MM.1S (cell line): Measurements from ENCODE around the gene FA2H.

Experiments
- EZH2 ChIP-seq: fragments of 300-600 bp; sonication (generic); optimal IDR thresholded peaks from 2 replicates; pipeline ENCODE3; 2017; ENCODE audit warnings: low read depth, mild to moderate bottlenecking, antibody characterized with exemption, low read length, mixed read lengths
- EZH2phosphoT487 ChIP-seq: fragments of 300-600 bp; sonication (generic); IDR thresholded peaks from 2 replicates; pipeline ENCODE4 v1.6.1; 2018; ENCODE audit warnings: antibody characterized with exemption, low read length
- TF ChIP-seq, protein P1 (sequence below): fragments of 300-600 bp; sonication (generic); IDR thresholded peaks from 2 replicates; pipeline ENCODE4 v1.5.1; 2016; ENCODE audit warnings: antibody characterized with exemption, low read length, mixed read lengths

DNA sequence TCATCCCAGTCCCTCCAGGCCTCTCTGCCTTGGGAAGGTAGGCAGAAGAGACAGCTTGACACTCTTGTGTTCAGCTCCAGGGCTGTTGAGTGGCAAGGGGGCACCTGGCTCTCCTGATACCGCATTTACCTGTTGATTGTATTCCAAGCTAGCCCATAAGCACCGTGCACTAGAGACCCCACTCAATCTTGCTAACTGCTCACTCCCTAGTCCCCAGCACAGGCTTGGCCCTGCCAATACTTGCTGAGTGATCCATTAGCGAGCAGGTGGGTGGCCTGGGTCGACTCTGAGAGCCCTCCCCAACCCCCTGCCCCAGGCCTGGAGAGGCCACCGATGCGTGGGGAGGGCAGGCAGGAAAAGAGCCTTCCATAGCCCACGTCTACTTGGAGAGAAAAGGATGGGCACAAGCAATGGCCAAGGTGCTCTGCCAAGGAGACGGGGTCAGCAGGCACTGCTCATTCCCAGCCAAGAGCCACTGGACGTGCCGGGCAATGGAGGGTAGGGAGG is 29.5 kb downstream of the FA2H start:
- TF ChIP-seq, protein P1, sequence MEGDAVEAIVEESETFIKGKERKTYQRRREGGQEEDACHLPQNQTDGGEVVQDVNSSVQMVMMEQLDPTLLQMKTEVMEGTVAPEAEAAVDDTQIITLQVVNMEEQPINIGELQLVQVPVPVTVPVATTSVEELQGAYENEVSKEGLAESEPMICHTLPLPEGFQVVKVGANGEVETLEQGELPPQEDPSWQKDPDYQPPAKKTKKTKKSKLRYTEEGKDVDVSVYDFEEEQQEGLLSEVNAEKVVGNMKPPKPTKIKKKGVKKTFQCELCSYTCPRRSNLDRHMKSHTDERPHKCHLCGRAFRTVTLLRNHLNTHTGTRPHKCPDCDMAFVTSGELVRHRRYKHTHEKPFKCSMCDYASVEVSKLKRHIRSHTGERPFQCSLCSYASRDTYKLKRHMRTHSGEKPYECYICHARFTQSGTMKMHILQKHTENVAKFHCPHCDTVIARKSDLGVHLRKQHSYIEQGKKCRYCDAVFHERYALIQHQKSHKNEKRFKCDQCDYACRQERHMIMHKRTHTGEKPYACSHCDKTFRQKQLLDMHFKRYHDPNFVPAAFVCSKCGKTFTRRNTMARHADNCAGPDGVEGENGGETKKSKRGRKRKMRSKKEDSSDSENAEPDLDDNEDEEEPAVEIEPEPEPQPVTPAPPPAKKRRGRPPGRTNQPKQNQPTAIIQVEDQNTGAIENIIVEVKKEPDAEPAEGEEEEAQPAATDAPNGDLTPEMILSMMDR, result no peak
- TF ChIP-seq EZH2phosphoT487 (no peak), EZH2 (no peak)
